Measurements from ENCODE around the gene TNRC18.

The TNRC18 gene

DNA sequence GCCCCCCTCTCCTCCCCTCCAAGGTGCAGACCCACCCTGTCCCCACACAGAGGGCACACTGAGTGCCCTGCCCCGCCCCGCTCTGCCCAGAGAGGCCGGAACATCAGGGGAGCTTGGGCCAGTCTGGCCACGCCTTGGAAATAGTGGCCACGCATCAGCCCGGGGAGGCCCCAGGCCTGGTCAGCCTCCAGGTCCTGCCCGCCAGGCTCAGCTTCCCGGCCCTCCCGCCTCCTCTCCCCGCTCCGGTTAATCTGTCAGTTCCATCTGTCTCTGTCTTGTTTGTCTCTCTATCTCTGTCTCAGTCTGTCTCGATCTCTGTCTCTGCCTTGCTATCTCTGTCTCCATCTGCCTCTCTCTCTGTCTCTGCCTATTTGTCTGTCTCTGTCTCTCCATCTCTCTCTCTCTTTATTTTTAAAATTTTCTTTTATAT, 28.9 kb upstream of the TNRC18 start:
- WGBS, 2 experiments, result 85 to 89% methylated on average over 12 of the region's 12 CpGs
- Histone ChIP-seq H3K36me3 (ENCODE audit: control insufficient read depth, insufficient read depth, low read length) (no peaks in the 10 kb centered on the region), H3K27me3 (ENCODE audit: control insufficient read depth, insufficient read depth, low read length, poor library complexity, severe bottlenecking) (no peaks in the 10 kb centered on the region), H3K4me3 (ENCODE audit: insufficient read depth, low read depth, low read length) (no peak overlapping the region), H3K27ac (ENCODE audit: insufficient read depth, low read depth, low read length, poor library complexity, severe bottlenecking) (no peak overlapping the region), H3K9me3 (ENCODE audit: control insufficient read depth, low read length) (no peaks in the 10 kb centered on the region), H3K4me1 (ENCODE audit: control insufficient read depth, insufficient read depth, low read length) (peaks cover 8% of the 10 kb centered on the region)

GRCh38 chr7:5451391-5451790, 27.8 kb upstream of the TNRC18 start:
- Histone ChIP-seq H3K4me3 (ENCODE audit: insufficient read depth, low read depth, low read length) (no peak overlapping the region), H3K9me3 (ENCODE audit: control insufficient read depth, low read length) (no peaks in the 10 kb centered on the region), H3K36me3 (ENCODE audit: control insufficient read depth, insufficient read depth, low read length) (no peaks in the 10 kb centered on the region), H3K27me3 (ENCODE audit: control insufficient read depth, insufficient read depth, low read length, poor library complexity, severe bottlenecking) (no peaks in the 10 kb centered on the region), H3K27ac (ENCODE audit: insufficient read depth, low read depth, low read length, poor library complexity, severe bottlenecking) (no peak overlapping the region), H3K4me1 (ENCODE audit: control insufficient read depth, insufficient read depth, low read length) (peaks cover 8% of the 10 kb centered on the region)
- 89% methylated on average over 13 of the region's 13 CpGs for WGBS, 2 experiments

- 35 to 36% methylated on average over 19 of the region's 19 CpGs for WGBS, 2 experiments
- H3K27ac ChIP-seq (ENCODE audit: insufficient read depth, low read depth, low read length, poor library complexity, severe bottlenecking), result no peak overlapping the region
- no peaks in the 10 kb centered on the region for H3K9me3 ChIP-seq (ENCODE audit: control insufficient read depth, low read length)
Measured at GRCh38 chr7:5450549-5451327, 27.1 kb upstream of the TNRC18 start.

DNA sequence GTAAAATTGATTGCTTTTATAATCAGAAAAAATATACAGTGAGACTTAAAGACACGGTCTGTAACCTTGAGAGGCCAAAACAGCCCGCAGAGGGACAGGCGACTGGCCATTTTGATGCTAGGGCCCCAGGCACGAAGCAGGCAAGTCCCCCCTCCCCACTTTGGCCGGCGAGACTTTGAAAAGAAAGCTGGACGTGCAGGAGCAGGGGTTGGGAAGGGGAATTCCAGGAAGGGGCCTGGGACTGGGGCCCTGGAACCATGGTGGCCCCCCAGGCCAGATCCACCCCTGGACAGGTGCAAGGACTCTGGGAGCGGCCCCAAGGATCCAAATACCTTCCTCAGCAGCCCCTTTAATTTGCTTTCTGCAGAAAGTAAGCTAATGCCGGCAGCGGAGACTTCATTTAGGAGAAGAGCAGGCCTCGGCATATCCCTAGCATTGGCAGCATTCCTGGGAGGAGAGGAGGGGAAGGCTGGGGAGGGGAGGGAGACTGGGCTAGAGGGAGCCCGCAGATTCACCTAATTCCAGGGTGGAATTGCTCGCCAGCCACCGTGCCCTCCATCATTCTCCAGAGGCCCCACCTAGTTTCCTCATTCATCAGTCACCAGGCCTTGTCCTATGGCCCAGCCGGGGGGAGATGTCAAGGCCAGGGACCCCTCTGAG, 24.9 kb upstream of the TNRC18 start:
- WGBS, 2 experiments, result 36% methylated on average over 15 of the region's 15 CpGs
- H3K27me3 ChIP-seq (ENCODE audit: control insufficient read depth, insufficient read depth, low read length, poor library complexity, severe bottlenecking), result no peaks in the 10 kb centered on the region
- H3K36me3 ChIP-seq (ENCODE audit: control insufficient read depth, insufficient read depth, low read length), result no peaks in the 10 kb centered on the region
- peak overlapping the region; percentile 16 for H3K27ac ChIP-seq (ENCODE audit: insufficient read depth, low read depth, low read length, poor library complexity, severe bottlenecking)
- H3K4me1 ChIP-seq (ENCODE audit: control insufficient read depth, insufficient read depth, low read length), result peaks cover 8% of the 10 kb centered on the region
- no peak overlapping the region for H3K4me3 ChIP-seq (ENCODE audit: insufficient read depth, low read depth, low read length)
- H3K9me3 ChIP-seq (ENCODE audit: control insufficient read depth, low read length), result no peaks in the 10 kb centered on the region

More at GRCh38 chr7:5450549-5451327, 27.1 kb upstream of the TNRC18 start:
- Histone ChIP-seq H3K36me3 (ENCODE audit: control insufficient read depth, insufficient read depth, low read length) (no peaks in the 10 kb centered on the region), H3K4me3 (ENCODE audit: insufficient read depth, low read depth, low read length) (no peak overlapping the region), H3K27me3 (ENCODE audit: control insufficient read depth, insufficient read depth, low read length, poor library complexity, severe bottlenecking) (no peaks in the 10 kb centered on the region), H3K4me1 (ENCODE audit: control insufficient read depth, insufficient read depth, low read length) (peaks cover 8% of the 10 kb centered on the region)

DNA sequence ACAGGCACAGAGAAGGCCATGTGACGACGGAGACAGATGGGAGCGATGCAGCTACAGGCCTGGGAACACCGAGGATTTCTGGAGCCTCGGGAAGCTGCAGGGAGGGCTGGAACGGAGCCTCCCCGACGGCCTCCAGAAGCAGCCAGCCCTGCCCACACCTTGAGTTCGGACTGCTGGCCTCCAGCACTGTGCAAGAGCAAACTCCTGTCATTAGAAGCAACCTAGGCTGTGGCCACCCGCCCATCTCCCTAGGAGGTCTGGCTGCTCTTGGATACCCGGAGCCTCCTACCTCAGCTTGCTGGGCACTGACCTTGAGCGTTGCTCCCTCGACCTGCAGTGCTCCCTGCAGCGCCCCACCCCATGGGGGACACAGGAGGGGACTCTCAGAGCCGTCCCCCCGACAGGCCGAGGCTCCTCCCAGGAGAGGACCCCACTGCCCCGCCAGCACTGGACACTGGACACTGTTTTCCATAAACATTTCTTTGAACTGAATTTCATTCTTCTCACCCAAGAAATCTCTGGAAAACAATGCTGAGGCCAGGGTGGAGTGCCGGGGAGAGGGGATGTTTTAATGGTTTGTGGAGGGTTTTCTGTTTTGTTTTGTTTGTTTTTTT, 22.5 kb upstream of the TNRC18 start:
- Histone ChIP-seq H3K9me3 (ENCODE audit: control insufficient read depth, low read length) (no peaks in the 10 kb centered on the region), H3K27me3 (ENCODE audit: control insufficient read depth, insufficient read depth, low read length, poor library complexity, severe bottlenecking) (no peaks in the 10 kb centered on the region), H3K27ac (ENCODE audit: insufficient read depth, low read depth, low read length, poor library complexity, severe bottlenecking) (no peak overlapping the region), H3K36me3 (ENCODE audit: control insufficient read depth, insufficient read depth, low read length) (no peaks in the 10 kb centered on the region), H3K4me3 (ENCODE audit: insufficient read depth, low read depth, low read length) (no peak overlapping the region), H3K4me1 (ENCODE audit: control insufficient read depth, insufficient read depth, low read length) (peaks cover 8% of the 10 kb centered on the region)
- WGBS, 2 experiments, result 81 to 85% methylated on average over 19 of the region's 19 CpGs

DNA sequence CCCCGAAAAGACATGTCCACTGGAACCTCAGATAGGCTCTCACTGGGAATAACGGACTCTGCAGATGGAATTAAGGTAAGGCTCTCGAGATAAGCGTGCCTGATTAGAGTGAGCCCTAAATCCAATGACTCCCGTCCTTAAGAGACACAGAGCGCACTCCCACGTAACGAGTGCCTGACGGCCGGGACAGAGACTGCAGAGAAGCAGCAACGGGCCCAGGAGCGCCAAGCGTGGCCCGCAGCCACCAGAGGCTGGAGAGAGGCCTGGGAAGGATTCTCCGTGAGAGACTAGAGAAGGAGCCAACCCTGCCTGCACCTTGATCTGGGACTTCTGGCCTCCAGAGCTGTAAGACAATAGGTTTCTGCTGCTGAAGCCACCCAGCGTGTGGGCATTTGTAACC, 20.0 kb upstream of the TNRC18 start:
- Histone ChIP-seq H3K9me3 (ENCODE audit: control insufficient read depth, low read length) (no peaks in the 10 kb centered on the region), H3K36me3 (ENCODE audit: control insufficient read depth, insufficient read depth, low read length) (no peaks in the 10 kb centered on the region), H3K27ac (ENCODE audit: insufficient read depth, low read depth, low read length, poor library complexity, severe bottlenecking) (no peak overlapping the region), H3K4me1 (ENCODE audit: control insufficient read depth, insufficient read depth, low read length) (peaks cover 6% of the 10 kb centered on the region), H3K4me3 (ENCODE audit: insufficient read depth, low read depth, low read length) (no peak overlapping the region), H3K27me3 (ENCODE audit: control insufficient read depth, insufficient read depth, low read length, poor library complexity, severe bottlenecking) (no peaks in the 10 kb centered on the region)
- WGBS, 2 experiments, result 83 to 86% methylated on average over 16 of the region's 16 CpGs

GRCh38 chr7:5442757-5443305, 19.2 kb upstream of the TNRC18 start:
- no peaks in the 10 kb centered on the region for H3K36me3 ChIP-seq (ENCODE audit: control insufficient read depth, insufficient read depth, low read length)
- H3K27ac ChIP-seq (ENCODE audit: insufficient read depth, low read depth, low read length, poor library complexity, severe bottlenecking), result no peak overlapping the region
- 92 to 94% methylated on average over 20 of the region's 20 CpGs for WGBS, 2 experiments
- H3K4me3 ChIP-seq (ENCODE audit: insufficient read depth, low read depth, low read length), result no peak overlapping the region
- H3K9me3 ChIP-seq (ENCODE audit: control insufficient read depth, low read length), result no peaks in the 10 kb centered on the region
- no peaks in the 10 kb centered on the region for H3K27me3 ChIP-seq (ENCODE audit: control insufficient read depth, insufficient read depth, low read length, poor library complexity, severe bottlenecking)
- H3K4me1 ChIP-seq (ENCODE audit: control insufficient read depth, insufficient read depth, low read length), result no peaks in the 10 kb centered on the region

DNA sequence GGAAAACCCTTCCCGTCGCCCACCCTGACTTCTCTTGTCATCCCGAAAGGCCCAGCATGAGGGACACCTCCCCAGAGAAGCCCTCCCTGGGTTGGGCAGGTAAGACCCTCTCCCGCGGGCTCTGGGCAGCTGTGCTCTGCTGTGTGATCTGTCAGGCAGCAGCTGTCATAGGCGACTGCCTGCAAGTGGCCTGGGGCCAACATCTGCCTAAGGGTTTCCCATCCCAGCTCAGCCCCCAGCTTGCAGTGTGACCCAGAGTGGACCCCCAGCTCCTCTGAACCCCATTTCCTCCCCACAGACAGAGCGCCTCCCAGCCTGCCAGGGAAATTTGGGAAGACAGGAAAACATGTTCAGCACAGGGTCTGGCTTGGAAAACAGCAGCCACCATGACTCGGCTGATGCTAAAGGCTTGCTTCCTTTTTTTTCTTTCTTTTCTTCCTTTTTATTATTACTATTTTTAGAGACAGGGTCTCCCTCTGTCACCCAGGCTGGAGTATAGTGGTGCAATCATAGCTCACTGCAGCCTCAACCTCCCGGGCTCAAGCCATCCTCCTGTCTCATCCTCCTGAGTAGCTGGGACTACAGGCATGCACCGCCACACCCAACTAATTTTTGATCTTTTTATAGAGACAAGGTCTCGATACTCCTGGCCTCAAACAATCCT, 18.3 kb upstream of the TNRC18 start:
- H3K36me3 ChIP-seq (ENCODE audit: control insufficient read depth, insufficient read depth, low read length), result no peaks in the 10 kb centered on the region
- no peaks in the 10 kb centered on the region for H3K4me1 ChIP-seq (ENCODE audit: control insufficient read depth, insufficient read depth, low read length)
- H3K27ac ChIP-seq (ENCODE audit: insufficient read depth, low read depth, low read length, poor library complexity, severe bottlenecking), result no peak overlapping the region
- WGBS, 2 experiments, result 84 to 87% methylated on average over 11 of the region's 11 CpGs
- H3K9me3 ChIP-seq (ENCODE audit: control insufficient read depth, low read length), result peaks cover 2% of the 10 kb centered on the region
- H3K27me3 ChIP-seq (ENCODE audit: control insufficient read depth, insufficient read depth, low read length, poor library complexity, severe bottlenecking), result no peaks in the 10 kb centered on the region
- H3K4me3 ChIP-seq (ENCODE audit: insufficient read depth, low read depth, low read length), result no peak overlapping the region

GRCh38 chr7:5439572-5440496, 16.2 kb upstream of the TNRC18 start:
- H3K27me3 ChIP-seq (ENCODE audit: control insufficient read depth, insufficient read depth, low read length, poor library complexity, severe bottlenecking), result no peaks in the 10 kb centered on the region
- H3K9me3 ChIP-seq (ENCODE audit: control insufficient read depth, low read length), result peaks cover 2% of the 10 kb centered on the region
- WGBS, 2 experiments, result 86 to 88% methylated on average over 24 of the region's 24 CpGs
- H3K4me1 ChIP-seq (ENCODE audit: control insufficient read depth, insufficient read depth, low read length), result no peaks in the 10 kb centered on the region
- no peak overlapping the region for H3K4me3 ChIP-seq (ENCODE audit: insufficient read depth, low read depth, low read length)
- no peak overlapping the region for H3K27ac ChIP-seq (ENCODE audit: insufficient read depth, low read depth, low read length, poor library complexity, severe bottlenecking)
- no peaks in the 10 kb centered on the region for H3K36me3 ChIP-seq (ENCODE audit: control insufficient read depth, insufficient read depth, low read length)
